ENCODE data around the gene DCST2. TPM values are rescaled to one million over a fixed set of nuclear protein-coding genes. Genes with fewer than 3 reads are reported as not detected.

The DCST2 gene
- total and polyA plus RNA-seq, 2 donors (not counting 3 experiments of a cell fraction or from before 2014, with no cell fraction given) = 0.29 to 0.51 TPM

DNA sequence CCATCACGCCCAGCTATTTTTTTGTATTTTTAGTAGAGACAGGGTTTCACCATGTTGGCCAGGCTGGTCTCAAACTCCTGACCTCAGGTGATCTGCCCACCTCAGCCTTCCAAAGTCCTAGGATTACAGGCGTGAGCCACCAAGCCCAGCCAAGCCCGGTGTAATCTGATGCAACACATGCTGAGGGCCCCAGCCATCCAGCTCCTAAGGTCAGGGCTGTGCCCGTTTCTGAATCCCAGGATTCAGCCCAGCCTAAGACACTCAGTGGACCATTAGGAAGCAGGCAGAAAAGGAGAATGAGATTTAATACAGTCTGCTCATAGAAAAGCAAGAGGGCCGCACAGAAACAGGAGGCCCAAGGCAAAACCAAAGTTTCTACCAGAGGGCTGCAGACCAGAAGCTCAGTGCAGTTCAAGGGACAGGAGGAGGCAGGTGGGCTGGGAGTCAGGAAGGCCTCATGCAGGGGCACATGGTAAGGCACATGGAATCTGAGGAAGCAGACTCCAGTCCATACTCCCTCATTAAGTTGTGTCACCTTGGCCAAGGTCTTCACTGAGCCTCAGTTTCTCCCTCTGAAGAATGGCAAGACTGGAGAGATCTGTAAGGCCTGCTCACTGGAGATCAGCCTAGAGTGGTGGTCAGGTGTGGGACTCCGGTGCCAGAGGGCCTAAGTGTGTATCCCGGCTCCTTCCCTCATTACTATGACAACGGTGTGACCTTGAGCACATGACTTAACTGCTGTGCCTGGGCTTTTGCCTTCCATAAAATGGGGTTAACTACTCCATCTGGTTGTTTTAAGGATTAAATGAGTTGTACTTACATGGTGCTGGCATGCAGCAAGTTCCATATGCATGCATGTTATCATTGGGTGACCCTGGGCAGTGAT lies 15.1 kb upstream of the DCST2 start:
- H3K4me3 ChIP-seq (replicated peaks in 1 of 3; ENCODE audit: insufficient read depth in 1 of 3, low read depth in 1 of 3, low read length in 3 of 3) = no peak overlapping the region
- ChIA-PET POLR2A (no interaction called here), CTCF (interaction anchor here (0.8 to 2.0 kb wide), 3 partner anchors 8 to 37 kb away, joined by 3 to 14 read pairs (median 3); no protein-coding TSS in a partner anchor)
- DNase-seq (ENCODE audit: low read depth, low spot score) (no peak), FAIRE-seq (no peak)
- no peaks in the 10 kb centered on the region for H4K20me1 ChIP-seq (replicated peaks; ENCODE audit: control insufficient read depth, extremely low read depth, insufficient read depth, low read length)
- H3K27ac ChIP-seq (ENCODE audit: insufficient read depth, low read depth, low read length) = no peak overlapping the region
- BruUV-seq (replicated peaks) = no TSS peak
- H3K4me2 ChIP-seq (ENCODE audit: insufficient read depth, low read length) = no peak overlapping the region
- H3K9ac ChIP-seq (replicated peaks; ENCODE audit: extremely low read depth, insufficient read depth, low read length) = no peak overlapping the region
- H3K9me3 ChIP-seq (replicated peaks; ENCODE audit: control insufficient read depth, insufficient read depth, low read length) = no peaks in the 10 kb centered on the region
- intact Hi-C loops (cut with micrococcal nuclease) = no loop called here
- no peaks in the 10 kb centered on the region for H3K9me1 ChIP-seq (replicated peaks; ENCODE audit: control insufficient read depth, extremely low read depth, insufficient read depth, low read length)
- TF ChIP-seq POLR2A (IDR thresholded peaks at IDR 0.05; ENCODE audit: low read depth, low read length) = no peak
- H3K4me1 ChIP-seq (ENCODE audit: control insufficient read depth, extremely low read depth, insufficient read depth, low read length) = peaks cover 36% of the 10 kb centered on the region
- H2AFZ ChIP-seq (ENCODE audit: low read depth, low read length) = no peak overlapping the region
- H3K36me3 ChIP-seq (ENCODE audit: control insufficient read depth in 2 of 2, extremely low read depth in 1 of 2, insufficient read depth in 2 of 2, low read length in 2 of 2) = no peaks in the 10 kb centered on the region
- peaks cover 17% of the 10 kb centered on the region for H3K79me2 ChIP-seq (ENCODE audit: control insufficient read depth, insufficient read depth, low read length)
- dilution Hi-C loops (cut with MboI; ENCODE audit: extremely low pct_ligation_motif_present, low sequenced_read_pairs) = no loop called here
- no peaks in the 10 kb centered on the region for H3K27me3 ChIP-seq (ENCODE audit: control insufficient read depth in 2 of 2, insufficient read depth in 2 of 2, low read length in 2 of 2)

DNA sequence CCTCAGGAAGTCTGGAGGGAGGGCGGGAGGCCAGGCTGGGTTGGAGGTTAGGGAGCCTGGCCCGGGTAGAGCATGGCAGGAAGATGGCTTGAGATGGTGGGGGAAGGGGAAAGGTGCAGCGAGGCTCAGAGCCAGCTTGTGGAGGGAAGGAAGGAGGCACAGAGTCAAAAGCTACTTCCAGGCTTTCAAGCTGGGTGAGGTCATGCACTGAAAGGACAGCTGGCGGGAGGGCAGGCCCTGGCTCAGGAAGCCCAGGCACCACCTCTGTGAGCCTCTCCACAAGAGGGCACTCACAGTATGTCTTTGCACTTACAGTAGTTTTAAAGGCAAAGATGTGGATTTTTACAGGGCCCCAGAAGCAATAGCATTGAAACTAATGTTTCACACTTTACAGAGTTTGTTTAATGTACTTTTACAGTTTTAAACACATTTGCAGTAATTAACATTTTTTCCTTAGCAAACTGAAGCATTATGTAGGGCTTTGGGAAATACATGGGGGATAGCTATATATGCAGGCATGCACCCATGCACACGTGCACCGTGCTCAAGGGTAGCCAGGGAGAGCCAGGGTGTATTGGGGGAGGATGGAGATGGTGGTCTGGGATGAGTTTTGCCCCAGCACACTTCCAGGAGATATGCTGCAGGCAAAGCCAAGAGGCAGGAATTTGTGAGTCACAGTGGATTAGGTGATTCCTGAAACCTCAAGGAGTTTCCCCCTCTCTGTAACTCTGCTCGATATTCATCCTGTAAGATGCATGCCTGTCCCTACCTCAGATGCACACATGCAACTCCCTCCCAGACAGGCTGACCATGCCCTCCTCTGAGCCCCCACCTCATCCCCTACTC lies 11.5 kb upstream of the DCST2 start:
- Histone ChIP-seq H3K9ac (replicated peaks; ENCODE audit: extremely low read depth, insufficient read depth, low read length) (no peak overlapping the region), H3K79me2 (ENCODE audit: control insufficient read depth, insufficient read depth, low read length) (no peaks in the 10 kb centered on the region), H2AFZ (ENCODE audit: low read depth, low read length) (peak overlapping the region; percentile 82), H3K4me2 (ENCODE audit: insufficient read depth, low read length) (no peak overlapping the region), H3K4me3 (replicated peaks in 1 of 3; ENCODE audit: insufficient read depth in 1 of 3, low read depth in 1 of 3, low read length in 3 of 3) (no peak overlapping the region), H4K20me1 (replicated peaks; ENCODE audit: control insufficient read depth, extremely low read depth, insufficient read depth, low read length) (no peaks in the 10 kb centered on the region), H3K9me1 (replicated peaks; ENCODE audit: control insufficient read depth, extremely low read depth, insufficient read depth, low read length) (no peaks in the 10 kb centered on the region), H3K4me1 (ENCODE audit: control insufficient read depth, extremely low read depth, insufficient read depth, low read length) (peaks cover 18% of the 10 kb centered on the region), H3K36me3 (ENCODE audit: control insufficient read depth in 2 of 2, extremely low read depth in 1 of 2, insufficient read depth in 2 of 2, low read length in 2 of 2) (no peaks in the 10 kb centered on the region), H3K27me3 (ENCODE audit: control insufficient read depth in 2 of 2, insufficient read depth in 2 of 2, low read length in 2 of 2) (no peaks in the 10 kb centered on the region), H3K27ac (ENCODE audit: insufficient read depth, low read depth, low read length) (no peak overlapping the region), H3K9me3 (replicated peaks; ENCODE audit: control insufficient read depth, insufficient read depth, low read length) (no peaks in the 10 kb centered on the region)
- TF ChIP-seq POLR2A (IDR thresholded peaks at IDR 0.05; ENCODE audit: low read depth, low read length) (no peak), POLR2AphosphoS5 (IDR thresholded peaks at IDR 0.05; ENCODE audit: insufficient read depth, low read depth, low read length) (peak; percentile 53)
- TF ChIP-seq, protein P1, sequence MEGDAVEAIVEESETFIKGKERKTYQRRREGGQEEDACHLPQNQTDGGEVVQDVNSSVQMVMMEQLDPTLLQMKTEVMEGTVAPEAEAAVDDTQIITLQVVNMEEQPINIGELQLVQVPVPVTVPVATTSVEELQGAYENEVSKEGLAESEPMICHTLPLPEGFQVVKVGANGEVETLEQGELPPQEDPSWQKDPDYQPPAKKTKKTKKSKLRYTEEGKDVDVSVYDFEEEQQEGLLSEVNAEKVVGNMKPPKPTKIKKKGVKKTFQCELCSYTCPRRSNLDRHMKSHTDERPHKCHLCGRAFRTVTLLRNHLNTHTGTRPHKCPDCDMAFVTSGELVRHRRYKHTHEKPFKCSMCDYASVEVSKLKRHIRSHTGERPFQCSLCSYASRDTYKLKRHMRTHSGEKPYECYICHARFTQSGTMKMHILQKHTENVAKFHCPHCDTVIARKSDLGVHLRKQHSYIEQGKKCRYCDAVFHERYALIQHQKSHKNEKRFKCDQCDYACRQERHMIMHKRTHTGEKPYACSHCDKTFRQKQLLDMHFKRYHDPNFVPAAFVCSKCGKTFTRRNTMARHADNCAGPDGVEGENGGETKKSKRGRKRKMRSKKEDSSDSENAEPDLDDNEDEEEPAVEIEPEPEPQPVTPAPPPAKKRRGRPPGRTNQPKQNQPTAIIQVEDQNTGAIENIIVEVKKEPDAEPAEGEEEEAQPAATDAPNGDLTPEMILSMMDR (IDR thresholded peaks at IDR 0.05; ENCODE audit: extremely low read depth in 1 of 2, insufficient read depth in 1 of 2, low read depth in 1 of 2, low read length in 2 of 2) = peak; percentile 79 to 89
- ChIA-PET POLR2A (interaction anchor here (0.6 kb wide), 1 partner anchor 485 kb away, joined by 3 read pairs; no protein-coding TSS in a partner anchor), CTCF (interaction anchor here (0.5 to 4.5 kb wide), 32 partner anchors 9 to 128 kb away, joined by 3 to 67 read pairs (median 4); partner anchors contain the start of genes DCST1, DCST2, EFNA3 and EFNA4)
- intact Hi-C loops (cut with micrococcal nuclease) (loop anchor here (1.0 to 2.0 kb wide), 4 partner anchors 16 to 122 kb away; partner anchors contain the start of gene ZBTB7B), dilution Hi-C loops (cut with MboI; ENCODE audit: extremely low pct_ligation_motif_present, low sequenced_read_pairs) (no loop called here)
- BruUV-seq (replicated peaks) = no TSS peak
- FAIRE-seq (peak; percentile 98), DNase-seq (ENCODE audit: low read depth, low spot score) (peak; percentile 79)

All from endothelial cell of umbilical vein (primary cell).